IMR-90 (cell line): ENCODE results near the gene NAIF1. TPM values are rescaled to one million over a fixed set of nuclear protein-coding genes. Genes with fewer than 3 reads are reported as not detected.

Experiments used
- ATAC-seq: fragments of 200-7000 bp; cut with Tn5 transposase; 2 replicates; pipeline ENCODE4 v1.9.1; 2020; ENCODE audit warnings: low read depth, mild to moderate bottlenecking, moderate library complexity
- BruUV-seq: library from RNA; stranded (reverse); fragments of 400-500 nt; replicated peaks from 2 replicates; lab custom pipeline; 2021; lab: Mats Ljungman, UMichigan
- CTCF ChIA-PET: fragments of 300-600 bp; formaldehyde crosslinking; extraction: SDS; loops from one replicate; lab custom pipeline; 2021; ENCODE audit warnings: antibody characterized with exemption; lab: Yijun Ruan, JAX
- POLR2A ChIA-PET: fragments of 300-600 bp; sonication (Branson Sonifier 250); formaldehyde crosslinking; loops from one replicate; lab custom pipeline; 2022; ENCODE audit warnings: antibody characterized with exemption; ENCODE audit not compliant: unreplicated experiment; lab: Charles Lee
- DNase-seq: peaks from one replicate; pipeline ENCODE4 v3.0.0; 2013
- H2AFZ ChIP-seq: replicated peaks from 2 replicates; pipeline ENCODE3; 2013; ENCODE audit warnings: low read length, mild to moderate bottlenecking; ENCODE audit not compliant: poor library complexity
- H2AK5ac ChIP-seq: 2 replicates; pipeline ENCODE4 v1.6.1; 2013; ENCODE audit warnings: low read depth, low read length, inconsistent platforms
- H2AK9ac ChIP-seq: replicated peaks from 2 replicates; pipeline ENCODE3; 2013; ENCODE audit warnings: mild to moderate bottlenecking, low read depth, low read length, moderate library complexity; ENCODE audit not compliant: poor library complexity
- H2BK120ac ChIP-seq: 2 replicates; pipeline ENCODE4 v1.6.1; 2013; ENCODE audit warnings: low read depth, low read length, inconsistent platforms
- H2BK15ac ChIP-seq: 3 replicates; pipeline ENCODE4 v1.6.1; 2013; ENCODE audit warnings: low read depth, low read length, inconsistent platforms
- H2BK20ac ChIP-seq: 2 replicates; pipeline ENCODE4 v1.6.1; 2013; ENCODE audit warnings: low read depth, mild to moderate bottlenecking, inconsistent platforms, low read length, moderate library complexity
- H2BK5ac ChIP-seq: 2 replicates; pipeline ENCODE4 v1.6.1; 2013; ENCODE audit warnings: mild to moderate bottlenecking, low read depth, low read length, inconsistent platforms; ENCODE audit not compliant: poor library complexity, severe bottlenecking
- H3K14ac ChIP-seq: replicated peaks from 2 replicates; pipeline ENCODE4 v1.6.1; 2013; ENCODE audit warnings: low read depth, low read length, inconsistent platforms
- H3K18ac ChIP-seq: 2 replicates; pipeline ENCODE4 v1.6.1; 2013; ENCODE audit warnings: low read depth, low read length, control low read depth
- H3K23ac ChIP-seq: 2 replicates; pipeline ENCODE4 v1.6.1; 2013; ENCODE audit warnings: low read depth, low read length, inconsistent platforms
- H3K27ac ChIP-seq: 2 replicates; pipeline ENCODE4 v1.5.1; 2013; ENCODE audit warnings: mild to moderate bottlenecking, control low read depth, low read length; ENCODE audit not compliant: insufficient read depth
- H3K27me3 ChIP-seq: 2 replicates; pipeline ENCODE4 v1.6.1; 2013; ENCODE audit warnings: low read length; ENCODE audit not compliant: control insufficient read depth, insufficient read depth
- H3K36me3 ChIP-seq: 2 replicates; pipeline ENCODE4 v1.6.1; 2013; ENCODE audit warnings: low read length, mixed read lengths; ENCODE audit not compliant: control insufficient read depth, insufficient read depth
- H3K4ac ChIP-seq: 2 replicates; pipeline ENCODE4 v1.6.1; 2013; ENCODE audit warnings: low read depth, low read length, inconsistent platforms
- H3K4me1 ChIP-seq: 2 replicates; pipeline ENCODE4 v1.6.1; 2013; ENCODE audit warnings: low read length, mixed read lengths; ENCODE audit not compliant: control insufficient read depth, insufficient read depth
- H3K4me2 ChIP-seq: 2 replicates; pipeline ENCODE4 v1.6.1; 2013; ENCODE audit warnings: low read depth, mild to moderate bottlenecking, control low read depth, low read length, moderate library complexity
- H3K4me3 ChIP-seq: 2 replicates; pipeline ENCODE4 v1.5.1; 2013; ENCODE audit warnings: low read depth, mild to moderate bottlenecking, control low read depth, low read length, moderate library complexity; ENCODE audit not compliant: insufficient read depth
- H3K56ac ChIP-seq: 2 replicates; pipeline ENCODE4 v1.6.1; 2013; ENCODE audit warnings: low read length, inconsistent platforms; ENCODE audit not compliant: insufficient read depth; ENCODE audit errors: extremely low read depth
- H3K79me1 ChIP-seq, 2 experiments: 2 replicates each; pipeline ENCODE4 v1.6.1; 2013; ENCODE audit warnings: low read length in 2 of 2, inconsistent platforms in 1 of 2, low read depth in 1 of 2
- H3K9ac ChIP-seq: 2 replicates; pipeline ENCODE4 v1.6.1; 2013; ENCODE audit warnings: low read depth, low read length, control low read depth
- H3K9me1 ChIP-seq: 2 replicates; pipeline ENCODE4 v1.6.1; 2013; ENCODE audit warnings: low read length, inconsistent platforms; ENCODE audit not compliant: insufficient read depth
- H3K9me3 ChIP-seq: 2 replicates; pipeline ENCODE4 v1.6.1; 2013; ENCODE audit warnings: low read length; ENCODE audit not compliant: control insufficient read depth, insufficient read depth
- H4K20me1 ChIP-seq: 2 replicates; pipeline ENCODE4 v1.6.1; 2013; ENCODE audit warnings: low read length, inconsistent platforms; ENCODE audit not compliant: insufficient read depth
- H4K5ac ChIP-seq: 2 replicates; pipeline ENCODE4 v1.6.1; 2013; ENCODE audit warnings: mild to moderate bottlenecking, low read depth, low read length, control low read depth
- H4K8ac ChIP-seq, 2 experiments: 2 replicates each; pipeline ENCODE4 v1.6.1; 2013; ENCODE audit warnings: low read depth in 2 of 2, low read length in 2 of 2, control low read depth in 1 of 2, inconsistent platforms in 1 of 2
- H4K91ac ChIP-seq: 2 replicates; pipeline ENCODE4 v1.6.1; 2013; ENCODE audit warnings: low read depth, low read length, inconsistent platforms; ENCODE audit not compliant: insufficient read depth
- CEBPB ChIP-seq: IDR thresholded peaks from 2 replicates; pipeline ENCODE4 v1.6.1; 2012; ENCODE audit warnings: low read depth, low read length, improper control_type of control experiment
- CHD1 ChIP-seq: IDR thresholded peaks from 2 replicates; pipeline ENCODE4 v1.6.1; 2012; ENCODE audit warnings: low read depth, low read length, improper control_type of control experiment
- CTCF ChIP-seq: conservative IDR thresholded peaks from 2 replicates; pipeline ENCODE4 v1.5.1; 2012; ENCODE audit warnings: mild to moderate bottlenecking, low read depth, low read length, improper control_type of control experiment
- ELK1 ChIP-seq: fragments of 150-350 bp; IDR thresholded peaks from 2 replicates; pipeline ENCODE4 v1.6.1; 2016; ENCODE audit warnings: low read depth, mild to moderate bottlenecking, low read length, moderate library complexity, borderline replicate concordance
- FOS ChIP-seq: fragments of 150-350 bp; IDR thresholded peaks from 2 replicates; pipeline ENCODE4 v1.6.1; 2016; ENCODE audit warnings: low read depth, low read length
- MAFK ChIP-seq: IDR thresholded peaks from 2 replicates; pipeline ENCODE4 v1.6.1; 2012; ENCODE audit warnings: low read depth, low read length, improper control_type of control experiment
- MAZ ChIP-seq: IDR thresholded peaks from 2 replicates; pipeline ENCODE4 v1.6.1; 2012; ENCODE audit warnings: low read depth, mild to moderate bottlenecking, low read length, improper control_type of control experiment, moderate library complexity, borderline replicate concordance
- MXI1 ChIP-seq: IDR thresholded peaks from 2 replicates; pipeline ENCODE4 v1.6.1; 2012; ENCODE audit warnings: low read depth, mild to moderate bottlenecking, low read length, moderate library complexity, borderline replicate concordance
- POLR2A ChIP-seq: IDR thresholded peaks from 2 replicates; pipeline ENCODE4 v1.6.1; 2012; ENCODE audit warnings: mild to moderate bottlenecking, low read depth, low read length
- RAD21 ChIP-seq: IDR thresholded peaks from 2 replicates; pipeline ENCODE4 v1.6.1; 2012; ENCODE audit warnings: low read length, improper control_type of control experiment
- RCOR1 ChIP-seq: IDR thresholded peaks from 2 replicates; pipeline ENCODE4 v1.6.1; 2012; ENCODE audit warnings: mild to moderate bottlenecking, low read length, improper control_type of control experiment; ENCODE audit not compliant: insufficient replicate concordance
- RFX5 ChIP-seq: IDR thresholded peaks from 2 replicates; pipeline ENCODE4 v1.8.0; 2012; ENCODE audit warnings: low read depth, mild to moderate bottlenecking, low read length, moderate library complexity
- SMC3 ChIP-seq: fragments of 150-350 bp; IDR thresholded peaks from 2 replicates; pipeline ENCODE4 v1.6.1; 2016; ENCODE audit warnings: low read depth, mild to moderate bottlenecking, antibody characterized with exemption, low read length, moderate library complexity
- USF2 ChIP-seq: fragments of 150-350 bp; IDR thresholded peaks from 2 replicates; pipeline ENCODE4 v1.6.1; 2017; ENCODE audit warnings: mild to moderate bottlenecking, antibody characterized with exemption, low read length, low read depth
- WGBS, 2 experiments: methylation state at CpG; one replicate each; pipeline versions ENCODE4 v1.1.5 to v1.1.7; 2013; ENCODE audit warnings: missing lambda C conversion rate in 2 of 2; ENCODE audit not compliant: insufficient read length in 1 of 2; ENCODE audit errors: extremely low coverage in 2 of 2; 5-methylcytosine and 5-hydroxymethylcytosine counted together
- dilution Hi-C: fragments of 300-500 bp; cut with HindIII; formaldehyde crosslinking; loops from one replicate; pipeline ENCODE4 v1.14.3; 2018; ENCODE audit warnings: low sequenced_read_pairs; ENCODE audit not compliant: unreplicated experiment
- in situ Hi-C: fragments of 300-500 bp; cut with MboI; formaldehyde crosslinking; loops from 3 replicates; pipeline ENCODE4 v1.14.3; 2019; ENCODE audit warnings: low sequenced_read_pairs, inconsistent platforms, mixed read lengths
- intact Hi-C: fragments of 100-400 bp; cut with micrococcal nuclease; formaldehyde crosslinking; loops from 2 replicates; pipeline ENCODE4 v1.10.0; 2022
- polyA plus RNA-seq, 3 experiments: library from polyadenylated mRNA; depleted of rRNA; stranded (reverse); fragments of >200 nt; gene quantifications; 2 replicates each; pipeline ENCODE4 v1.2.3, GENCODE V29; 2012; ENCODE audit warnings: low replicate concordance in 1 of 3
- total RNA-seq: library from RNA; depleted of rRNA; stranded (reverse); fragments of >200 nt; gene quantifications from 2 replicates; pipeline ENCODE4 v1.2.3, GENCODE V29; 2012

The NAIF1 gene
- total and polyA plus RNA-seq, 2 of the 4 experiments (the other 2 are of a cell fraction), result 9.7 to 10.1 TPM

- H3K9me1 ChIP-seq, result no peaks in the 10 kb centered on the region
- no peak overlapping the region for H3K4me3 ChIP-seq
- H3K4me1 ChIP-seq, result no peaks in the 10 kb centered on the region
- peaks cover 10% of the 10 kb centered on the region; the same call in 1 of the 2 replicates for H3K36me3 ChIP-seq
- no peaks in the 10 kb centered on the region for H3K9me3 ChIP-seq
- ChIA-PET CTCF (no interaction called here), POLR2A (no interaction called here)
- H2BK15ac ChIP-seq, result no peak overlapping the region
- H3K4me2 ChIP-seq, result no peak overlapping the region
- no peak overlapping the region for H4K5ac ChIP-seq
- H3K14ac ChIP-seq, result no peak overlapping the region
- H4K91ac ChIP-seq, result no peak overlapping the region
- H2AFZ ChIP-seq, result no peak overlapping the region
- no peak overlapping the region for H2BK5ac ChIP-seq
- ATAC-seq, result no peak
- H3K4ac ChIP-seq, result no peak overlapping the region
- H3K27me3 ChIP-seq, result no peaks in the 10 kb centered on the region
- H2BK20ac ChIP-seq, result no peak overlapping the region
- no peak overlapping the region for H3K23ac ChIP-seq
- no peak overlapping the region for H3K27ac ChIP-seq
- no peak overlapping the region; the same call in 1 of the 2 replicates for H2AK5ac ChIP-seq
- intact Hi-C loops, result loop anchor here (5.0 kb wide), 1 partner anchor 373 kb away; no protein-coding TSS in a partner anchor
- dilution Hi-C loops, result no loop called here
- H3K56ac ChIP-seq, result no peak overlapping the region
- WGBS, 2 experiments, result 94% methylated on average over 7 of the region's 26 CpGs; no CpG with 5 or more reads in 1 of the 2 experiments
- DNase-seq, result no peak
- H3K18ac ChIP-seq, result no peak overlapping the region
- no peaks in the 10 kb centered on the region for H4K20me1 ChIP-seq
- in situ Hi-C loops, result no loop called here
- H2BK120ac ChIP-seq, result no peak overlapping the region
- no peaks in the 10 kb centered on the region for H3K79me1 ChIP-seq
- no TSS peak for BruUV-seq
- no peak overlapping the region for H4K8ac ChIP-seq
- H2AK9ac ChIP-seq, result no peak overlapping the region
- no peak overlapping the region for H3K9ac ChIP-seq
- TF ChIP-seq FOS, result no peak
- no peak for TF ChIP-seq ELK1
- no peak for TF ChIP-seq MAFK
- TF ChIP-seq RAD21, result no peak
- TF ChIP-seq MXI1, result no peak
- no peak for TF ChIP-seq CHD1
- no peak for TF ChIP-seq CEBPB
- TF ChIP-seq SMC3, result no peak
- no peak for TF ChIP-seq MAZ
- no peak for TF ChIP-seq CTCF
- no peak for TF ChIP-seq RFX5
- TF ChIP-seq RCOR1, result no peak
- no peak for TF ChIP-seq POLR2A
- no peak for TF ChIP-seq USF2
These were observed 48.3 kb upstream of the NAIF1 start for GRCh38 chr9:128115187-128116103.
